Endothelial cell of umbilical vein (primary cell): ENCODE results near the gene SPRY4. TPM values are rescaled to one million over a fixed set of nuclear protein-coding genes. Genes with fewer than 3 reads are reported as not detected.

ENCODE experiments used
- BruUV-seq: library from RNA; stranded (reverse); fragments of 400-500 nt; replicated peaks from 2 replicates; lab custom pipeline; 2021; lab: Mats Ljungman, UMichigan
- CTCF ChIA-PET: fragments of 300-600, 350-600 bp; sonication (Branson Sonifier 250); formaldehyde crosslinking; loops from one replicate; lab custom pipeline; 2021; ENCODE audit warnings: antibody characterized with exemption, inconsistent platforms; lab: Charles Lee
- POLR2A ChIA-PET: fragments of 300-600, 350-600 bp; sonication (Branson Sonifier 250); formaldehyde crosslinking; loops from one replicate; lab custom pipeline; 2021; ENCODE audit warnings: antibody characterized with exemption, inconsistent platforms; lab: Charles Lee
- DNase-seq: peaks from one replicate; pipeline ENCODE4 v3.0.0-alpha.2; 2011; ENCODE audit warnings: low read depth, low spot score
- FAIRE-seq: peaks from 2 replicates; lab custom pipeline; 2011; peaks lifted over from hg19 to GRCh38; lab: Jason Lieb, UNC
- H2AFZ ChIP-seq: 2 replicates; pipeline ENCODE4 v1.6.0; 2012; ENCODE audit warnings: low read depth, low read length, control low read depth, inconsistent platforms
- H3K27ac ChIP-seq: 2 replicates; pipeline ENCODE4 v1.5.1; 2011; ENCODE audit warnings: low read depth, mild to moderate bottlenecking, control low read depth, low read length, moderate library complexity; ENCODE audit not compliant: insufficient read depth
- H3K27me3 ChIP-seq, 2 experiments: 2 replicates each; pipeline versions ENCODE4 v1.6.0 to v1.6.1; 2011; ENCODE audit warnings: low read length in 2 of 2, mixed read lengths in 1 of 2; ENCODE audit not compliant: control insufficient read depth in 2 of 2, insufficient read depth in 2 of 2
- H3K36me3 ChIP-seq, 2 experiments: 2 replicates in 1 of 2; 3 replicates in 1 of 2; pipeline ENCODE4 v1.5.1; 2011; ENCODE audit warnings: low read length in 2 of 2, mild to moderate bottlenecking in 1 of 2, moderate library complexity in 1 of 2; ENCODE audit not compliant: control insufficient read depth in 2 of 2, insufficient read depth in 2 of 2; ENCODE audit errors: extremely low read depth in 1 of 2
- H3K4me1 ChIP-seq: 3 replicates; pipeline ENCODE4 v1.5.1; 2011; ENCODE audit warnings: mild to moderate bottlenecking, low read length; ENCODE audit not compliant: control insufficient read depth, insufficient read depth; ENCODE audit errors: extremely low read depth
- H3K4me2 ChIP-seq: 2 replicates; pipeline ENCODE4 v1.6.1; 2011; ENCODE audit warnings: low read length, control low read depth, mixed read lengths; ENCODE audit not compliant: insufficient read depth
- H3K4me3 ChIP-seq, 3 experiments: fragments of 200-600 bp in 1 of 3; sonication (generic), shearing (Covaris generic) in 1 of 3; replicated peaks in 1 of 3; 2 replicates each; pipeline ENCODE4 v1.5.1; 2011 to 2016; ENCODE audit warnings: control low read depth in 3 of 3, low read length in 3 of 3, mild to moderate bottlenecking in 2 of 3, inconsistent platforms in 1 of 3, low read depth in 1 of 3, moderate library complexity in 1 of 3; ENCODE audit not compliant: insufficient read depth in 1 of 3
- H3K79me2 ChIP-seq: 2 replicates; pipeline ENCODE4 v1.6.0; 2012; ENCODE audit warnings: low read length, inconsistent platforms; ENCODE audit not compliant: control insufficient read depth, insufficient read depth
- H3K9ac ChIP-seq: replicated peaks from 2 replicates; pipeline ENCODE3; 2011; ENCODE audit warnings: low read length, control low read depth; ENCODE audit not compliant: insufficient read depth; ENCODE audit errors: extremely low read depth
- H3K9me1 ChIP-seq: replicated peaks from 3 replicates; pipeline ENCODE4 v1.6.0; 2011; ENCODE audit warnings: mild to moderate bottlenecking, low read length; ENCODE audit not compliant: control insufficient read depth, insufficient read depth; ENCODE audit errors: extremely low read depth
- H3K9me3 ChIP-seq: replicated peaks from 2 replicates; pipeline ENCODE4 v1.5.1; 2012; ENCODE audit warnings: low read length, inconsistent platforms; ENCODE audit not compliant: control insufficient read depth, insufficient read depth
- H4K20me1 ChIP-seq: replicated peaks from 2 replicates; pipeline ENCODE3; 2011; ENCODE audit warnings: mild to moderate bottlenecking, low read length; ENCODE audit not compliant: control insufficient read depth, insufficient read depth; ENCODE audit errors: extremely low read depth
- CTCF ChIP-seq, 2 donors: IDR thresholded peaks; 1 replicate in 1 of 2; 2 replicates in 1 of 2; pipeline ENCODE4 v1.5.1; 2011; ENCODE audit warnings: low read length in 2 of 2, mild to moderate bottlenecking in 2 of 2, moderate library complexity in 2 of 2, control low read depth in 1 of 2, inconsistent platforms in 1 of 2, low read depth in 1 of 2; ENCODE audit not compliant: insufficient read depth in 1 of 2; ENCODE audit errors: extremely low read depth in 1 of 2
- EZH2 ChIP-seq: IDR thresholded peaks from 2 replicates; pipeline ENCODE4 v1.6.1; 2012; ENCODE audit warnings: borderline replicate concordance, low read depth, mild to moderate bottlenecking, moderate library complexity, low read length, inconsistent platforms; ENCODE audit not compliant: severe bottlenecking
- FOS ChIP-seq: IDR thresholded peaks from 2 replicates; pipeline ENCODE4 v1.6.1; 2011; ENCODE audit warnings: mild to moderate bottlenecking, low read length, moderate library complexity, borderline replicate concordance; ENCODE audit not compliant: insufficient read depth
- GATA2 ChIP-seq: IDR thresholded peaks from 2 replicates; pipeline ENCODE4 v1.7.0; 2011; ENCODE audit warnings: low read depth, mild to moderate bottlenecking, moderate library complexity, mixed read lengths, low read length; ENCODE audit not compliant: insufficient read length, insufficient read depth
- JUN ChIP-seq: IDR thresholded peaks from 2 replicates; pipeline ENCODE4 v1.6.1; 2011; ENCODE audit warnings: borderline replicate concordance, low read depth; ENCODE audit not compliant: insufficient read length, insufficient read depth
- MYC ChIP-seq: IDR thresholded peaks from one replicate; pipeline ENCODE4 v1.6.1; 2011; ENCODE audit warnings: mild to moderate bottlenecking, low read depth, low read length
- POLR2A ChIP-seq: IDR thresholded peaks from 2 replicates; pipeline ENCODE4 v1.6.1; 2012; ENCODE audit warnings: low read depth, mild to moderate bottlenecking, control low read depth, low read length
- POLR2AphosphoS5 ChIP-seq: IDR thresholded peaks from 2 replicates; pipeline ENCODE4 v1.6.1; 2012; ENCODE audit warnings: low read depth, mild to moderate bottlenecking, control low read depth, low read length, moderate library complexity; ENCODE audit not compliant: insufficient read depth
- dilution Hi-C: fragments of 300-500 bp; cut with MboI; formaldehyde crosslinking; loops from one replicate; pipeline ENCODE4 v1.15.0; 2019; ENCODE audit warnings: low sequenced_read_pairs; ENCODE audit not compliant: extremely low pct_ligation_motif_present
- intact Hi-C: fragments of 100-400 bp; cut with micrococcal nuclease; formaldehyde crosslinking; loops from one replicate; pipeline ENCODE4 v1.10.0; 2022
- polyA plus RNA-seq, 4 experiments: library from polyadenylated mRNA; depleted of rRNA in 3 of 4; stranded (reverse) in 3 of 4; unstranded in 1 of 4; fragments of >200 nt; gene quantifications; 2 replicates each; pipeline versions ENCODE4 v1.2.1 to v1.2.3, GENCODE V29; 2011 to 2012; ENCODE audit warnings: missing spikeins in 1 of 4
- total RNA-seq: library from RNA; stranded (reverse); gene quantifications from 2 replicates; pipeline ENCODE4 v1.2.3, GENCODE V29; 2021
- TF ChIP-seq, protein P1 (sequence below): IDR thresholded peaks from 2 replicates; pipeline ENCODE4 v1.6.1; 2011; ENCODE audit not compliant: insufficient read depth, insufficient read length

Gene SPRY4
- total and polyA plus RNA-seq, 2 donors (not counting 3 experiments of a cell fraction or from before 2014, with no cell fraction given) = 9.3 to 33.9 TPM

GRCh38 chr5:142353071-142353472 is 28.3 kb upstream of the SPRY4 start:
- DNase-seq = no peak
- Histone ChIP-seq H3K79me2 (no peaks in the 10 kb centered on the region), H3K9me1 (no peaks in the 10 kb centered on the region), H3K27me3 (no peaks in the 10 kb centered on the region), H3K9me3 (no peaks in the 10 kb centered on the region), H3K4me2 (no peak overlapping the region), H3K4me1 (peaks cover 19% of the 10 kb centered on the region), H3K27ac (no peak overlapping the region), H3K9ac (no peak overlapping the region), H3K36me3 (no peaks in the 10 kb centered on the region), H4K20me1 (no peaks in the 10 kb centered on the region), H3K4me3 (no peak overlapping the region), H2AFZ (peak overlapping the region; percentile 6)
- BruUV-seq = no TSS peak
- intact Hi-C loops = loop anchor here (10.0 kb wide), 1 partner anchor 338 kb away; the partner anchor contains the start of gene GNPDA1
- dilution Hi-C loops = no loop called here
- no peak for FAIRE-seq
- POLR2A ChIA-PET = no interaction called here
- TF ChIP-seq POLR2AphosphoS5 = no peak
- TF ChIP-seq, protein P1, sequence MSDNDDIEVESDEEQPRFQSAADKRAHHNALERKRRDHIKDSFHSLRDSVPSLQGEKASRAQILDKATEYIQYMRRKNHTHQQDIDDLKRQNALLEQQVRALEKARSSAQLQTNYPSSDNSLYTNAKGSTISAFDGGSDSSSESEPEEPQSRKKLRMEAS = no peak
- no peak for TF ChIP-seq JUN
- no peak for TF ChIP-seq CTCF (IDR thresholded peaks at IDR 0.05; ENCODE audit: extremely low read depth in 1 of 2, insufficient read depth in 1 of 2, low read depth in 1 of 2, low read length in 2 of 2)
- TF ChIP-seq MYC = no peak
- no peak for TF ChIP-seq POLR2A
- no peak for TF ChIP-seq GATA2
- TF ChIP-seq FOS = no peak
- TF ChIP-seq EZH2 = no peak
- CTCF ChIA-PET = interaction anchor here (0.6 to 1.9 kb wide), 4 partner anchors 10 to 201 kb away, joined by 3 to 8 read pairs (median 3); no protein-coding TSS in a partner anchor
